AG10803 (cell line): ENCODE measurements around the gene CHDH.

Experiments used
- DNase-seq: peaks from one replicate; pipeline ENCODE4 v3.0.0; 2010; ENCODE audit warnings: low read depth
- H3K4me3 ChIP-seq: 2 replicates; pipeline ENCODE4 v1.5.1; 2011; ENCODE audit warnings: mild to moderate bottlenecking, low read length, control low read depth
- CTCF ChIP-seq: conservative IDR thresholded peaks from 2 replicates; pipeline ENCODE4 v1.5.1; 2011; ENCODE audit warnings: mild to moderate bottlenecking, low read length, control low read depth, inconsistent platforms

The CHDH gene

GRCh38 chr3:53833700-53834099 lies 12.5 kb downstream of the CHDH start:
- DNase-seq, result no peak
- TF ChIP-seq CTCF, result no peak
- H3K4me3 ChIP-seq, result no peak overlapping the region

GRCh38 chr3:53833053-53833645 lies 13.1 kb downstream of the CHDH start:
- H3K4me3 ChIP-seq, result no peak overlapping the region
- DNase-seq, result no peak

GRCh38 chr3:53830944-53831343 lies 15.3 kb downstream of the CHDH start:
- no peak overlapping the region for H3K4me3 ChIP-seq
- TF ChIP-seq CTCF, result no peak
- no peak for DNase-seq

More at GRCh38 chr3:53833053-53833645, 13.1 kb downstream of the CHDH start:
- no peak for TF ChIP-seq CTCF

- no peak for DNase-seq
- H3K4me3 ChIP-seq, result no peak overlapping the region
- TF ChIP-seq CTCF, result no peak
Observed at GRCh38 chr3:53829605-53830004, 16.6 kb downstream of the CHDH start.

- TF ChIP-seq CTCF, result no peak
Observed at GRCh38 chr3:53828581-53828980, 17.6 kb downstream of the CHDH start.

GRCh38 chr3:53826048-53826447 lies 20.2 kb downstream of the CHDH start:
- no peak overlapping the region for H3K4me3 ChIP-seq
- no peak for TF ChIP-seq CTCF
- DNase-seq, result no peak

More at GRCh38 chr3:53828581-53828980, 17.6 kb downstream of the CHDH start:
- no peak overlapping the region for H3K4me3 ChIP-seq
- no peak for DNase-seq

GRCh38 chr3:53824795-53825194 lies 21.4 kb downstream of the CHDH start:
- TF ChIP-seq CTCF, result no peak
- no peak overlapping the region for H3K4me3 ChIP-seq
- no peak for DNase-seq
